CD4-positive, alpha-beta T cell treated with Interferon gamma for 1 hour (primary cell): ENCODE measurements around the gene ANO1.
"Not testable (repeated sequence)": the region's sequence is repeated elsewhere in the genome, so short reads cannot be mapped to it uniquely, and the experiment has no call there.

ENCODE experiments used
- DNase-seq: peaks from one replicate; pipeline ENCODE4 v3.0.0-alpha.2; 2020

ANO1 gene

DNA sequence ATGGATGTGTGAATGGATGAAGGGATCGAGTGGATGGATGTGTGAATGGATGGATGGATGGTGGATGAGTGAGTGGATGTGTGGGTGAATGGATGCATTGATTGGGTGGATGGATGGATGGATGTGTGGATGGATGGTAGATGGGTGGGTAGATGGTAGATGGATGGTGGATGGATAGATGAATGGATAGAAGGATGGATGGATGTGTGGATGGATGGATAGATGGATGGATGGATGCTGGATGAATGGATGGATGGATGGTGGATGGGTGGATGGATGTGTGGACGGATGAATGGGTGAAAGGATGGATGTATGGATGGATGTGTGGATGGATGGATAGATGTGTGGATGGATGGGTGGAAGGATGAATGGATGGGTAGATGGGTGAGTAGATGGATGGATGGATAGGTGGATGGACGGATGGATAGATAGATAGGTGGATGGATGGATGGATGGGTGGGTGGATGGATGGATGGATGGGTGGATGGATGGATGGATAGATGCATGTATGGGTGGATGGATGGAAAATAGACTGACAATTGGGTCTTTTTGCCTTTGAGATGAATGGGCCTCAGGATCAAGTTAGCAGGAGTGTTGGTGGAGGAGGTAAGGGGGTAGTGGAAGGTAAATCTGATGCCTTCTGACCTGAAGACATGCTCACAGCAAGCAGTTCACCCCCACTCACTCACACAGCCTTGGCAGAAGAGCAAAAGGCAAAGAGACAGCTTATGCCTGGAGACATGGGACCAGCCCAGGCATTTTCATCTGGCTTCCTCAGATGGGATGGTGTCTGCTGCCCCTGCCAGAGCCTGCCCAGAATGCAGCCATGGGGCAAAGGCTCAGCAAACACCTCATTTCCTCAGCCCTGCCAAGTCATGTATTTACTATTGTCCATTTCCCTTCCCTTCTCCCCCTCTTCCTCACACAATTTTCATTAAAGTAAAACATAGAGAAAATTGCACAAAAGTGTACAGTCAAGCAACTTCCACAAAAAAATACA lies 117.0 kb downstream of the ANO1 start:
- no peak for DNase-seq

DNA sequence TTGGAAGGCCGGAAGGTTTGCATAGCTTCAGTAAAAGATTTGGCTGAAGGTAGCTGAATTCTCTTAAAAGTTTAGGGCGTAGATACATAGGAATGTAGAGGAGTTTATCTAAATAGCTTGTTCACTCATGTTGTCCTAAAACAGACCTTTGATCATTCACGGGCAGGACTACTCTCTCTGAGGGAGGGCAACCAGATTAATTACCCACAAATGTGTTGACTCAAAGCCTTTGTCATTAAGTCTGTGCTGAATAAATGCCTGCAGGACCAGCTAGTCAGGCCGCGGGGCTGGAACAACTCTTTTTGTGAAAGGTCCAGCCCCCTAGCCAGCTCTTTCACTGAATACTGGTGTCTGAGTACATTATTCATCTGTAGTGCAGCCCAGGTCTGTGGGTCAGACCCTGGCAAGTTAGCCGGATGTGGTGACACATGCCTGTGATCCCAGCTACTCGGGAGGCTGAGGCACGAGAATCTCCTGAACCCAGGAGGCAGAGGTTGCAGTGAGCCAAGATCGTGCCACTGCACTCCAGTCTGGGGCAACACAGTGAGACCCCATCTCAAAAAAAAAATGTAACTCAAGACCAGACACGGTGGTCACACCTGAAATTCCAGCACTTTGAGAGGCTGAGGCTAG lies 122.2 kb downstream of the ANO1 start:
- no peak for DNase-seq

DNA sequence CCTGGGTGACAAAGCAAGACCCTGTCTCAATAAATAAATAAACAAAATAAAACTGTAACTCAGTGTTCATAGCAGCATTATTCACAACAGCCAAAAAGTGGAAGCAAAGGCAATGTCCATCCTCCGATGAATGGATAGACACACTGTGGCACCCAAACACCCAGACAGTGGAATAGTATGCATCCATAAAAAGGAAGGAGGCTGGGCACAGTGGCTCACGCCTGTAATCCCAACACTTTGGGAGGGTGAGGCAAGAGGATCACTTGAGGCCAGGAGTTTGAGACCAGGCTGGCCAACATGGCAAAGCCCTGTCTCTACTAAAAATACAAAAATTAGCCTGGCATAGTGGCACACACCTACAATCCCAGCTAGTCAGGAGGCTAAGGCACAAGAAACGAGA lies 122.9 kb downstream of the ANO1 start:
- not testable (repeated sequence) for DNase-seq

DNA sequence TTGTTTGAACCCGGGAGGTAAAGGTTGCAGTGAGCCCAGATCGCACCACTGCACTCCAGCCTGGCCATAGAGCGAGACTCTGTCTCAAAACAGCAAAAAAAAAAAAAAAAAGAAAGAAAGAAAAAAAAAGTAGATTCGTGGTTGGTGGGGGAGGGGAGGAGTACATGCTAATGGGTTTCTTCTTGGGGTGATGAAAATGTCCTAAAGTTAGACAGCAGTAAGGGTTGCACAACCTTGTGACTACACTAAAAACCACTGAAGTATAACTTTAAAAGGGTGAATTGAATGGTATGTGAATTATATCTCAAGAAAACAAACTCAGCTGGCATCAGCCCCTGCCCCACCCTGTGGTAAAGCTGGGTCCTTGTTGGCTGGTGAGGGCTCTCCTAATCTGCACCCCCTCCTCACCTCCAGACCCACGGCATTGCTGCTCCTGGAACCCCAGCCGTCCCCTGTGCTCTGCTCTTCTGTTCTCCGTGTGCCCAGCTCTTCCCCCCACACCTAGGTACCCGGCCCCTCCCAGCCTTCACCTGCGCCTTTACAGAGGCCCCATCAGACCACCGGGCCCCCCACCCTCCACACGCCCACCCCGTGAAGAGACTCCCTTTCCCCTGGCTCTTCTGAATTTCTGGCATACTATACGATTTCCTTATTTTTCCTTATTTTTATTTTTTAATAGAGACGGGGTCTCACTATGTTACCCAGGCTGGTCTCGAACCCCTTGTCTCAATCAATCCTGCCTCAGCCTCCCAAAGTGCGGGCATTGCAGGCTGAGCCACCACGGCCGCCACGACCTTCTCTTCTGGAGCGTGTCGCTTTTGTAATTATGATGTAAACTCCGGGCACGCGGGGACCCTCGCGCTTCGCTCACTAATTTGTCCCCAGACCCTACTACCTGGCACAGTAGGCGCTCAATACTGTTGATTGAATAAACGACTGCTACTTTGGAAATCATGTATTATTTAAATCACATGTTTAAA lies 124.1 kb downstream of the ANO1 start:
- DNase-seq, result no peak

DNA sequence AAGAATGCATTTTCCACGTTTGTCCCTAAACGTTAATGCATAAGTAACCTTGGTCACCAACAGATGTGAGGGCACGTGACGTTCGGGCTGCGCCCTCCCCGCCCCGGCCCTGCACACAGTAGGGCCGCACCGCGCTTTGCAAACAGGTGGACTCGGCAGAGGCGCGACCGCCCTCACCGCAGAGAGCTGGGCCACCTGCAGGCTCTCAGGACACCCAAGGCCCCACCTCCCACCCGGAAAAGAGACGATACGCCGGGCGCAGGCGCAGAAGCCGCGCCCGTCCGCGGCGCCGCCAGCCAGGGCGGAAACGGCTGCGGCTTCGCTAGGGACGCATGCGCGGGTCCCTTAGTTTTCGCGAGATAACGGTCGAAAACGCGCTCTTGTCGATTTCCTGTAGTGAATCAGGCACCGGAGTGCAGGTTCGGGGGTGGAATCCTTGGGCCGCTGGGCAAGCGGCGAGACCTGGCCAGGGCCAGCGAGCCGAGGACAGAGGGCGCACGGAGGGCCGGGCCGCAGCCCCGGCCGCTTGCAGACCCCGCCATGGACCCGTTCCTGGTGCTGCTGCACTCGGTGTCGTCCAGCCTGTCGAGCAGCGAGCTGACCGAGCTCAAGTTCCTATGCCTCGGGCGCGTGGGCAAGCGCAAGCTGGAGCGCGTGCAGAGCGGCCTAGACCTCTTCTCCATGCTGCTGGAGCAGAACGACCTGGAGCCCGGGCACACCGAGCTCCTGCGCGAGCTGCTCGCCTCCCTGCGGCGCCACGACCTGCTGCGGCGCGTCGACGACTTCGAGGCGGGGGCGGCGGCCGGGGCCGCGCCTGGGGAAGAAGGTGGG lies 125.0 kb downstream of the ANO1 start, which contains the start of gene FADD:
Gene FADD, plus strand, starts transcription at position 377 of the 831 bp plus-strand sequence. Its CDS starts 164 bp downstream, at position 541.
- peak; percentile 92 for DNase-seq

DNA sequence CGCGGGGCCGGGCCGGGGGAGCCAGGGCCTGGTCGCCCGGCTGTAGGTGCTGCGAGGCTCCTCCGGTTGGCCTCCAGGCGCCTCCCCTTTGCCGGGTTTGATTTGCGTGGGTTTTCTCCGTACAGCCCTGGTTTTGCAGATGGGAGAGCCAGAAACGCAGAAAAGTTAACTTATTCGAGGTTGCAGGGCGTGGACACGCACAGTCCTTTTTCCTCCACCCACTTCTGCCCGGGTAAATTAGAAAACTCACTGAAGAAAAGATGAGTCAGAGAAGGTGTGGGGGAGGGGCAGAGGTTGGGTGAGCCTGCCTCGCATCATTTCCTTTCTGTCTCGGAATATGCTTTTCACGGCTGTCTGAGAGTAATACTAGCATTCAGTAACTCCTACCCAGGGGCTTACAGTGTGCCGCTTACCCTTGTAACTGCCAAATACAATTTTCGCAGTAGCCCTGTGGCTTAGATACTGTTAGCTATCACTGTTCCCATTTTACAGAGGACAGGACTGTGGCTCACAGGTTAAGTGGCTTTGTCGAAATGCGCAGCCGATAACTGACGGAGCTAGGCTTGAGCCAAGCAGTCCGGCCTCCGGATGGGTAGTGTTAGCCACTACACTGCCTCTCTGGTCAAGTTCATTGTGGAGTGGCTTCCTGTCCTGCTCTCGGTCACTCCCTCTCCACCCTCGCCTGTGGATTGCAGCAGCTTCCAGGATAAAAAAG lies 125.8 kb downstream of the ANO1 start:
- DNase-seq, result peak; percentile 81

GRCh38 chr11:70204466-70204799 lies 126.3 kb downstream of the ANO1 start:
- no peak for DNase-seq

GRCh38 chr11:70205049-70205725 lies 127.1 kb downstream of the ANO1 start:
- DNase-seq, result no peak

GRCh38 chr11:70205766-70206165 lies 127.6 kb downstream of the ANO1 start:
- DNase-seq, result no peak

- no peak for DNase-seq
Observed at GRCh38 chr11:70206226-70206981, 128.3 kb downstream of the ANO1 start.

DNA sequence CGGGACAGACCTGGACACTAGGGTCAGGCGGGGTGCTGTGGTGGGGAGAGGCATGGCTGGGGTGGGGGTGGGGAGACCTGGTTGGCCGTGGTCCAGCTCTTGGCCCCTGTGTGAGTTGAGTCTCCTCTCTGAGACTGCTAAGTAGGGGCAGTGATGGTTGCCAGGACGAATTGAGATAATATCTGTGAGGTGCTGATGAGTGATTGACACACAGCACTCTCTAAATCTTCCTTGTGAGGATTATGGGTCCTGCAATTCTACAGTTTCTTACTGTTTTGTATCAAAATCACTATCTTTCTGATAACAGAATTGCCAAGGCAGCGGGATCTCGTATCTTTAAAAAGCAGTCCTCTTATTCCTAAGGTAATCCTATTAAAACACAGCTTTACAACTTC lies 128.9 kb downstream of the ANO1 start:
- DNase-seq, result no peak

GRCh38 chr11:70207531-70208131 lies 129.5 kb downstream of the ANO1 start:
- DNase-seq, result no peak

GRCh38 chr11:70209391-70209912 lies 131.3 kb downstream of the ANO1 start:
- DNase-seq, result no peak

GRCh38 chr11:70210051-70210501 lies 132.0 kb downstream of the ANO1 start:
- DNase-seq, result no peak

- no peak for DNase-seq
Observed at GRCh38 chr11:70210530-70210929, 132.4 kb downstream of the ANO1 start.

GRCh38 chr11:70212227-70212811 lies 134.2 kb downstream of the ANO1 start:
- no peak for DNase-seq

GRCh38 chr11:70217388-70217787 lies 139.3 kb downstream of the ANO1 start:
- not testable (repeated sequence) for DNase-seq

GRCh38 chr11:70218076-70218475 lies 140.0 kb downstream of the ANO1 start:
- DNase-seq, result not testable (repeated sequence)

DNA sequence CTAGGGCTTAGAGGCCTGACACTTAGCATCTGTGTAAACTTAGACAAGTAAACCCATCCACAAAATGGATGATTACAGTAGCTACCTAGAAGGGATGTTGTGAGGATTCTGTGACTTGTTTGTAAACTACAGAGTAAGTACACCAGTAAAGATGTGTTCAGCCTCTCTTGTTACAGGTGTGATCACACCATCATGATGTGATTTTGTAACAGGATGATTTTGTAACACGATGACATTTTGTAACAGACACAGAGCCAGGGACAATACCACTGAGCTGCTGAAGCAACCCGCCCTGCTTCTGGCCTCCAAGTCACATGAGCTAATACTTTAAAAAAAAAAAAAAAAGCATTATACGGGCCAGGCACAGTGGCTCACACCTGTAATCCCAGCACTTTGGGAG lies 142.0 kb downstream of the ANO1 start:
- no peak for DNase-seq
